ENCODE measurements around the gene GDNF. TPM values are rescaled to one million over a fixed set of nuclear protein-coding genes. Genes with fewer than 3 reads are reported as not detected.

Gene GDNF
- total RNA-seq, 1 experiment from 2014 or later = not detected

DNA sequence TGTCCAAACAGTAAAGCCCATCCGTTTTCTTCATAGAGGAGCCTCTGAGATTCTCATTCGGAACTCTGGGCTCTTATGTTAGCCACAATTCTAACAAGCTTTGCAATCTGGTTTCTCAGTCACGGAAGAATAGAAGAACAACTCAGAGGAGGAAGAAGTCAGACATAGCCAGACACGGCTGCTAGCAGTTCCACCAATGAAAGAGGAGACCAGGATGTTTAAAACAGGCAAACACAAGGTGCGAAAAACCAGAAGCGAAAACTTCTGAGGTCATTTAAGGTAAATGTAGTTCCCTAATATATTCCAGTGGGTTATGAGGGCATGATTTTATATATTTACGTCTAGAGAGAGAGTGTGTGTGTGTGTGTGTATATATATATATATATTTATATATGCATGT is 34.1 kb upstream of the GDNF start:
- ChIA-PET CTCF (no interaction called here), POLR2A (no interaction called here)
- no peaks in the 10 kb centered on the region for H3K9me3 ChIP-seq (ENCODE audit: control insufficient read depth, insufficient read depth, low read depth, low read length)
- no peak overlapping the region for H3K4me3 ChIP-seq (ENCODE audit: low read depth in 2 of 2, low read length in 2 of 2)
- H3K27ac ChIP-seq (ENCODE audit: low read length) = no peak overlapping the region
- no peak for DNase-seq (ENCODE audit: low read depth, low spot score)
- in situ Hi-C loops (cut with HindIII; ENCODE audit: low pct_unique_long_range_greater_than_20kb, low sequenced_read_pairs) (no loop called here), intact Hi-C loops (cut with micrococcal nuclease; ENCODE audit: unreplicated experiment) (no loop called here)
- no TSS peak for BruUV-seq (replicated peaks)
- no peaks in the 10 kb centered on the region for H3K4me1 ChIP-seq (ENCODE audit: control insufficient read depth, insufficient read depth, low read length)
- no peaks in the 10 kb centered on the region for H3K36me3 ChIP-seq (ENCODE audit: control insufficient read depth, insufficient read depth, low read length)
- TF ChIP-seq TCF7L2 (IDR thresholded peaks at IDR 0.05; ENCODE audit: low read depth, low read length) (no peak), SIN3A (IDR thresholded peaks at IDR 0.05; ENCODE audit: borderline replicate concordance, insufficient read depth, low read depth, low read length) (no peak), POLR2AphosphoS5 (IDR thresholded peaks at IDR 0.05; ENCODE audit: low read depth, low read length) (no peak)
- TF ChIP-seq, protein P1, sequence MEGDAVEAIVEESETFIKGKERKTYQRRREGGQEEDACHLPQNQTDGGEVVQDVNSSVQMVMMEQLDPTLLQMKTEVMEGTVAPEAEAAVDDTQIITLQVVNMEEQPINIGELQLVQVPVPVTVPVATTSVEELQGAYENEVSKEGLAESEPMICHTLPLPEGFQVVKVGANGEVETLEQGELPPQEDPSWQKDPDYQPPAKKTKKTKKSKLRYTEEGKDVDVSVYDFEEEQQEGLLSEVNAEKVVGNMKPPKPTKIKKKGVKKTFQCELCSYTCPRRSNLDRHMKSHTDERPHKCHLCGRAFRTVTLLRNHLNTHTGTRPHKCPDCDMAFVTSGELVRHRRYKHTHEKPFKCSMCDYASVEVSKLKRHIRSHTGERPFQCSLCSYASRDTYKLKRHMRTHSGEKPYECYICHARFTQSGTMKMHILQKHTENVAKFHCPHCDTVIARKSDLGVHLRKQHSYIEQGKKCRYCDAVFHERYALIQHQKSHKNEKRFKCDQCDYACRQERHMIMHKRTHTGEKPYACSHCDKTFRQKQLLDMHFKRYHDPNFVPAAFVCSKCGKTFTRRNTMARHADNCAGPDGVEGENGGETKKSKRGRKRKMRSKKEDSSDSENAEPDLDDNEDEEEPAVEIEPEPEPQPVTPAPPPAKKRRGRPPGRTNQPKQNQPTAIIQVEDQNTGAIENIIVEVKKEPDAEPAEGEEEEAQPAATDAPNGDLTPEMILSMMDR (IDR thresholded peaks at IDR 0.05) = no peak
- TF ChIP-seq, protein P2, sequence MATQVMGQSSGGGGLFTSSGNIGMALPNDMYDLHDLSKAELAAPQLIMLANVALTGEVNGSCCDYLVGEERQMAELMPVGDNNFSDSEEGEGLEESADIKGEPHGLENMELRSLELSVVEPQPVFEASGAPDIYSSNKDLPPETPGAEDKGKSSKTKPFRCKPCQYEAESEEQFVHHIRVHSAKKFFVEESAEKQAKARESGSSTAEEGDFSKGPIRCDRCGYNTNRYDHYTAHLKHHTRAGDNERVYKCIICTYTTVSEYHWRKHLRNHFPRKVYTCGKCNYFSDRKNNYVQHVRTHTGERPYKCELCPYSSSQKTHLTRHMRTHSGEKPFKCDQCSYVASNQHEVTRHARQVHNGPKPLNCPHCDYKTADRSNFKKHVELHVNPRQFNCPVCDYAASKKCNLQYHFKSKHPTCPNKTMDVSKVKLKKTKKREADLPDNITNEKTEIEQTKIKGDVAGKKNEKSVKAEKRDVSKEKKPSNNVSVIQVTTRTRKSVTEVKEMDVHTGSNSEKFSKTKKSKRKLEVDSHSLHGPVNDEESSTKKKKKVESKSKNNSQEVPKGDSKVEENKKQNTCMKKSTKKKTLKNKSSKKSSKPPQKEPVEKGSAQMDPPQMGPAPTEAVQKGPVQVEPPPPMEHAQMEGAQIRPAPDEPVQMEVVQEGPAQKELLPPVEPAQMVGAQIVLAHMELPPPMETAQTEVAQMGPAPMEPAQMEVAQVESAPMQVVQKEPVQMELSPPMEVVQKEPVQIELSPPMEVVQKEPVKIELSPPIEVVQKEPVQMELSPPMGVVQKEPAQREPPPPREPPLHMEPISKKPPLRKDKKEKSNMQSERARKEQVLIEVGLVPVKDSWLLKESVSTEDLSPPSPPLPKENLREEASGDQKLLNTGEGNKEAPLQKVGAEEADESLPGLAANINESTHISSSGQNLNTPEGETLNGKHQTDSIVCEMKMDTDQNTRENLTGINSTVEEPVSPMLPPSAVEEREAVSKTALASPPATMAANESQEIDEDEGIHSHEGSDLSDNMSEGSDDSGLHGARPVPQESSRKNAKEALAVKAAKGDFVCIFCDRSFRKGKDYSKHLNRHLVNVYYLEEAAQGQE (IDR thresholded peaks at IDR 0.05; ENCODE audit: insufficient read depth in 1 of 2, low read depth in 2 of 2, low read length in 1 of 2) = no peak
- no peak for ATAC-seq
- H3K27me3 ChIP-seq (ENCODE audit: control insufficient read depth, insufficient read depth, low read length) = peaks cover 12% of the 10 kb centered on the region

DNA sequence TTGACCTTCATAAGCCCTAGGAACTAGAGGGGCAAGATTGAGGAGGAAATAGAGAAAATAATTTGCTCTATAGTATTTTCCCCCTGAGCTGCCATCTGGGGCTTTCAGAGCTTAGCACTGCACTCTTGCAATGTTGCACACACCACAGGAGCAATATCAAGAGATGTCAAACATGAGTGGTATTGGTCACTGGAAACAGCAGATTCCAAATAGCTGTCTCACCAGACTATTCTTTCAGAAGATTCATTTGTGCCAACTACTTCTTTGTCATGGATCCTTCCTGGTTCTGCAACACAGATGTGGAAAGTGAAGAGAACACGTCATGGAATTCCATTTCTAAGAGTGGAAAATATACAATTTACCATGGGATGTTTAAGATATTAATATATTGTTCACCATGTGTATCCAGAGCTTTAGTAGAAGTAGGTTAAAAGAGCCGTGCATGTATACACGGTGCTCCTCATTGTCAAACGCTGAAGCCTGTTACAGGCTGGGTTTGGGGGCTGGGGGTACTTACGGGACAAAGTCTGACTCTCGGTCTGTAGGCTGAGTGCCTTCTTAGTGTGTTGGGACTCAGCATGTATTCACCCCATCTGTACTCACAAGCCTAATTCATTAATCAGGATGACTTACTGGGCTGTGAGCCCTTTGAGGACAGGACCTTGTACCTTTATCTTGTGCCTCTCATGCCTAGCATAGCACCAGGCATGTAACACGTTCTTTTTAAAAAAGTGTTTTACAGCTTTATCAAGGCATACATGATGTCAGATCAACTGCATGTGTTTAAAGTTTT is 31.4 kb upstream of the GDNF start:
- H3K27me3 ChIP-seq (ENCODE audit: control insufficient read depth, insufficient read depth, low read length) = peaks cover 6% of the 10 kb centered on the region; the same call in 1 of the 2 replicates
- no peak for DNase-seq (ENCODE audit: low read depth, low spot score)
- no peak overlapping the region for H3K27ac ChIP-seq (ENCODE audit: low read length)
- no peaks in the 10 kb centered on the region for H3K36me3 ChIP-seq (ENCODE audit: control insufficient read depth, insufficient read depth, low read length)
- in situ Hi-C loops (cut with HindIII; ENCODE audit: low pct_unique_long_range_greater_than_20kb, low sequenced_read_pairs) = no loop called here
- ChIA-PET CTCF (no interaction called here), POLR2A (interaction anchor here (0.6 kb wide), 1 partner anchor 54 kb away, joined by 6 read pairs; no protein-coding TSS in a partner anchor)
- intact Hi-C loops (cut with micrococcal nuclease; ENCODE audit: unreplicated experiment) = no loop called here
- no peaks in the 10 kb centered on the region for H3K4me1 ChIP-seq (ENCODE audit: control insufficient read depth, insufficient read depth, low read length)
- no peak overlapping the region for H3K4me3 ChIP-seq (ENCODE audit: low read depth in 2 of 2, low read length in 2 of 2)
- TF ChIP-seq POLR2AphosphoS5 (IDR thresholded peaks at IDR 0.05; ENCODE audit: low read depth, low read length) (no peak), TCF7L2 (IDR thresholded peaks at IDR 0.05; ENCODE audit: low read depth, low read length) (no peak), SIN3A (IDR thresholded peaks at IDR 0.05; ENCODE audit: borderline replicate concordance, insufficient read depth, low read depth, low read length) (no peak)
- TF ChIP-seq, protein P2 (IDR thresholded peaks at IDR 0.05; ENCODE audit: insufficient read depth in 1 of 2, low read depth in 2 of 2, low read length in 1 of 2) = no peak
- TF ChIP-seq, protein P1 (IDR thresholded peaks at IDR 0.05) = no peak
- no peak for ATAC-seq
- BruUV-seq (replicated peaks) = no TSS peak
- H3K9me3 ChIP-seq (ENCODE audit: control insufficient read depth, insufficient read depth, low read depth, low read length) = no peaks in the 10 kb centered on the region

Data from Panc1 (cell line).